Tibial nerve (tissue), 4 donors: Measurements from ENCODE around the gene PROCA1.

Source experiments
- CTCF ChIP-seq, 5 experiments: fragments of 200-600 bp in 3 of 5; fragments of 450-650 bp in 2 of 5; sonication (generic) in 3 of 5; IDR thresholded peaks; one replicate each; pipeline ENCODE4 v1.5.1; 2016 to 2019; ENCODE audit warnings: antibody characterized with exemption in 5 of 5, mild to moderate bottlenecking in 3 of 5, moderate library complexity in 2 of 5
- EP300 ChIP-seq, 2 donors: sonication (generic); formaldehyde crosslinking; IDR thresholded peaks; one replicate each; pipeline ENCODE4 v1.6.1; 2017; ENCODE audit warnings: antibody characterized with exemption in 2 of 2, mild to moderate bottlenecking in 1 of 2
- POLR2A ChIP-seq, 2 donors: fragments of 450-650 bp; IDR thresholded peaks; one replicate each; pipeline ENCODE4 v1.6.1; 2017; ENCODE audit warnings: antibody characterized with exemption in 2 of 2, mild to moderate bottlenecking in 2 of 2, moderate library complexity in 2 of 2

- TF ChIP-seq CTCF (IDR thresholded peaks at IDR 0.05) (peak in 4 of 5 experiments; percentile 15 to 33 (median 21)), EP300 (IDR thresholded peaks at IDR 0.05) (peak in 1 of 2 donors; percentile 71), POLR2A (IDR thresholded peaks at IDR 0.05) (peak in 1 of 2 donors; percentile 42)
Measured at GRCh38 chr17:28717578-28718332, 6.1 kb upstream of the PROCA1 start, which contains the start of gene RAB34.
